NCI-H1105 (cell line): ENCODE measurements around the gene PIGU.
"Not testable (repeated sequence)": the region's sequence is repeated elsewhere in the genome, so short reads cannot be mapped to it uniquely, and the experiment has no call there.

Experiments used
- DNase-seq: peaks from one replicate; lab custom pipeline; 2025; lab: John Stamatoyannopoulos, UW

The PIGU gene

DNA sequence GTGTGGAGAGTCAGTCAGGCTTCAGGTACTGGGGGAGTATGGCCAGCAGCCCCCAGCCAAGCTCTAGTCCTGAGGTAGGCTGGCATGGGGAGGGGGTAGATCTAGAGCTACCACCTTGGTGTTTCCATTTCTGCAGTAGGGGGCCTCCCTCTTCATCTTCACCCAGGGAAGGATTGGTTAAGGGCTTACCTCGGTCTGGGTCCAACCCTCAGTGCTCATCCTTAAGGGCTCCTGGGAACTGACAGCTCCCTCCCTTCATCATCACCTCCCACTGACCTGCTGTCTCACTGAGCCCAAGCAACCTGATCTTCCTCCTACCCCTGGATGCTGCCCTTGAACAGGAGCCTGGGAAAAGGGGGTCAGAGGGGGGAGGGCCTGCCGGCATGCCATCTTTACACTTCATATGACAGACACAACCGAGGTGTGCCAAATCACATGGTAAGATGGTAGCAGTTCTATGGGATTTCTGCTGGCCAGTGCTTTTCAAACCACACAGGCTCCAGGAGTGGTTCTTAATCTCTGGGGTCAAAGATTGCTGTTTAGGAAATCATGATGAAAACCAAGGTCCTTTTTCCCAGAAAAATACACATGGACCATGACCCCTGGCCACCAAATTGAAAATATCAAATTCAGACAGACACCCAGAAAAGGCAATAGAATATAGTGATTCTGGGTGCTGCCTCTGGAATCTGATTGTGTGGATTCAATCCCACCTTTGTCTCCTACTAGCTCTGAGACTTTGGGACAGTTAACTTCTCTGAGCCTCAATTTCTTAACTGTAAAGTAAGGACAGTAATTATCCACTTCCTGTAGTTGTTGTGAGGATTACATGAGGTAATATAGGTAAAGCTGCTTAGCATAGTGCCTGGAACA lies 30.3 kb upstream of the PIGU start:
- DNase-seq = no peak

DNA sequence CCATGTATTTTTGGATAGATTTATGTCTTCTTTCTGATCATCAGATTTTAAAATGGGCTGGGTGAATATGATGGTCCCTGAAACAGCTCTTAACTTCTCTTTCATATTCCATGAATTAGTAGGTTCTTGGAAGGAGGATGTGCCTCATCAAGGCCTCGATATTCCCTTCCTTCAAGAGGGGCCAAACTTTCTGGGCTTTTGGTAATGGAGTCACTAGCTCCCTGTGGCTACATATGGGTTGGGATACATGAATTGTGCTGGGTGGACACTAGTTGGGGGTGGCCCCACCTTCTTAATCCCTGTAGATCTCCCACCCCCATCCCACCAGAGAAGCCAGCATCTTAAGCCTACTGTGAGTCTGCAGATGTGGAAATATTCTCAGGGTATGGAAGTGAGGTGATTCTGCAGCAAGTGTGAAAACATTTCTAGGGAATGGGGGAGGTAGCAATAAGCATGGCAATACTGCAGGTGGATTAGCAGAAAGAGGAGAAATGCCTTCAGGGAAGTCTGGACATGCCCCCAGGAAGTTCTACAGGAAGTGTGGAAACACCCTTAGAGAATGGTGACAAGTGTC lies 29.5 kb upstream of the PIGU start:
- no peak for DNase-seq

DNA sequence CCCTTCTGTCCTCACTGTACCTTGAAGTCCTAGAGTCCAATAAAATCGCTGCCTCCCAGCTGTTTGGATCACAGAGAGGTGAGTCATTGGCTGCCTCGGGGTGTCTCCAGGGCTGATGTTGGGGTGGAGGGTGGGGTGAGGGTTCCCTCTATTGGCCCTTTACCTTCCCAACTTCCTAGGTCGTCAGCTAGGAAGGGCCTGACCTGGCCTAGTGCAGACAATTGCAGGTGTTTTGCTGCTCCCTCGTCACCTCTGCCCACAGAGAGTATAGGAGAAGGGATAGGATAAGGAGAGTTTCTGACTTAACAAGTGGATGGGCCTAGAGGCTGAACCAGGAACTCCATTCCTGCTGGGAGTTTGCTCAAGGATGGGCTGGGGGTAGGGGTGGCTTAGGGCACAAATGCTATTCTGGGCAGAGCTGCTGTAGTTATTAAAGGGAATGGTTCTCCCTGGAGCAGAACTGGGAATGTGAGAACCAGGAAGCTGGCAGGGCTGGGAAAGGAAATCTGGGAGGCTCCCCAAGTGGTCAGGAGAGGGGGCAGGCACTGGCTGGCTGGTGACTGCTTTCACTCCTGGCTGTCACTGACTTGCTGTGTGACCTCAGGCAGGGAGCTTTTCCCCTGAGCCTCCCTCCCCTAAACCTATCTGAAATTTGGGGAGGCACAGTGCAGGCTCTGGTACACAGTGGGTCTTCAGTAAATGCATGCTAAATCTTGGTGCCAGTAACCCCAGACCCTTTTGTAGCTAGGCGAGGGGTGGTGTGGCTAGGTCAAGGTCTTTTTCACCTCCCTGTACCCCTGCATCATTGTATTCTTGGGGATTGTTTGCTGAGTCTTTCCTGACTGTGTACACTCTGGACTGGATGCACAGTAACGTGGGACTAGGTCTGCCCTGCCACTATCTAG lies 28.8 kb upstream of the PIGU start:
- no peak for DNase-seq

DNA sequence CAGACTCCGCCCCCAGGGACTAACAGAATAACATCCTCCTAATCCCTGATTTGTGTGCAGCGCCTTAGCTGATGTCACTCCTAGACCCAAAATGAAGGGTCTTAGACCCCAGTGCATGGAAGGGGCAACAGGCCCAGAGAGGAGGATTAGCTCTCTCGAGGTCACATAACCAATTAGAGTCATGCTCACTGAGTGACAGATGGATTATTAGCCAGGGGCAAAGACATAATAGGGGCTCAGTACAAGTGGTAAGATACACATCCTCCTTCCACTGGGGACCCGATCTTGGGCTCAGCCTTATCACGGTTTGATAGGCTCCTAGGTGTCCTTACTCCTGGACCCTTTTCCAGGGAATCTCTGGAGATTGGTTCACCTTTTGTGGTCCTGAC lies 28.1 kb upstream of the PIGU start:
- no peak for DNase-seq

DNA sequence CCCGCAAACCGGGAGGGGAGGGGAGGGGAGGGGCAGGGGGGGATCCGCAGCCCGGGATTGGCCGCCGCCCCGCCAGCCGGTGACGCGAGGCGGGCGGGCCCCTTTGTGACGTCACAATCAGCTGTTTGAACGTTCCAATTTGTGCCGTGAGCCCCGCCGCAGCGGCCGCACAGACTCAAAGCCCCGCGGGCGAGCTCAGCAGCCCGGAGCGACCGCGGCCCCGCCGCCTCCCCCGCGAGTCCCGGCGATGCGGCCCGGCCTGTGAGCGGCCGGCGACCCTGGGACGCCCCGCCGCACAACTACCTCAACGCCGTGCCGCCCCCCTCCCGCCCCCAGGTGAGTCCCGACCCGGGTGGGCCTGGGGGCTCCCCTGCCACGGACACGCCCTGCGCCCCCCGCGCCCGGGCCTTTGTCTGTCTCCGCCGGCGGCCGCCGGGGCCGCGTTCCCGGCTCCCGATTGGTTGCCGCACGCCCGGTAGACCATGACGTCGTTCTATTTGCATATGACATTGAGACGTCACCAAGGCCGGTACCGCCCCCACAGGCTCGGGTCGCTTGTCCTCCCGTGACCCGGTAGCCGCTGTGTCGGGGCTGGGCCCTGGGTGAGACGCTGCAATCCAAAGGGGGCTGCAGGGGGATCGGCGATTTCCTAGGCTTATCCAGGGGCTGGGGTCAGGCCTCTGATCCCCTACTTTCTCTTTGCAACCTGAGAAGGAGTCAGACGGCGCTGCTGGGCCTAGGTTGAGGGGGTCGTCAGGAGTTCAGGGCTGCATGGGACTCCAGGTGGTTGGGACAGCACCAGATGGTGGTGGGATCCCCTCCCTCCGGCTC lies 27.5 kb upstream of the PIGU start, which contains the start of gene TP53INP2:
Gene TP53INP2 (plus strand): TSS at position 168 of the 831 bp plus-strand sequence. CDS start 4,396 bp downstream, outside the sequence.
- peak; percentile 91 for DNase-seq

DNA sequence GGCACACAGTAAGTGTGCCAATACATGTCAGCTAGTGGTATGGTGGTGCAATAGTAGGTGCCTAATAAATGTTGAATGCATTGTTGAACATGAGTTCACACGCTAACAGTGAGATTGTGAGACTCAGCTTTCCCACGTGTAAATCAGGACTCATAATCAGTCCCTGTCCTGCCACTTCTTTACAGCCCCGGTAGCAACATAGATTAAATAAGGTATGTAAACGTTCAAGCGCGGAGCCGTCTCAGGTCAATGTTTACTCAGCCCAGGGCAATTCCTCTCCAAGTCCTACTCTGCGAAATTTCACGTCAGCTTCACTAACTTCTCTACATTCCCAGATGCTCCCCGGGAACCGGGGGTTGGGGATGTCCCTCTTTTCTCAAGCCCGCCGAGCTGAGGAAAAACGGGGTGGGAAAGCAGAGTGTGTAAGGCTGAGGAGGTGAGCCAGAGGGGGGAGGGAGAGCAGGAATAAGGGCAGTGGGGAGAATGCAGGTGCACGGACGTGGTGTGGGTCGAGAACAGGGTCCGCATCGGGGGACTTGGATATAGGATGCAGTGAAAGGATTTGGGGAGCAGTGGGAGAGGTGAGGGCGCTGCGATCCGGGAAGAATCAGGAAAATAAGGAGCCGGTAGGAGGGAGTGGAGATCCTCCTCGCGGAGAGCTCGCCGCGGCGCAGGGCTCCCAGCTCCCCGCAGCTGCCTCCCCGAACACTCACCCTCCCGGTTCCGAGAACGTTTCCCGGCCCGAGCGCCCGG lies 26.7 kb upstream of the PIGU start:
- no peak for DNase-seq

DNA sequence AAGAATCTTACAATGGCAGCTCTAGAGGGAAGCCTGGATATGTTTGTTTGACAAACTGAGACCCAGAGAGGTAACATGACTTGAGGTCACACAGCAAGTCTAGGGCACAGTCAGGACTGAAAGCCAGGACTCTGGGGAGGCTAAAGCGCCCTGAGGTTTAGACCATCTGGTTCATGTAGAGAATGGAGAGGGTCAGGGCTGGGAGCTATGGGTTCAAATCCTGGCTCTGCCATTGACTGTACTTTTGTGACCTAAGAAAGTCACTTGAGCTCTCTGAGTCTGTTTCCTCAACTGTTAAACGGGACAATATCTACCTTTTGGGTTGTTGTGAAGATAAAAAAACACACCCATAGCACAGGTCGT lies 26.1 kb upstream of the PIGU start:
- no peak for DNase-seq

DNA sequence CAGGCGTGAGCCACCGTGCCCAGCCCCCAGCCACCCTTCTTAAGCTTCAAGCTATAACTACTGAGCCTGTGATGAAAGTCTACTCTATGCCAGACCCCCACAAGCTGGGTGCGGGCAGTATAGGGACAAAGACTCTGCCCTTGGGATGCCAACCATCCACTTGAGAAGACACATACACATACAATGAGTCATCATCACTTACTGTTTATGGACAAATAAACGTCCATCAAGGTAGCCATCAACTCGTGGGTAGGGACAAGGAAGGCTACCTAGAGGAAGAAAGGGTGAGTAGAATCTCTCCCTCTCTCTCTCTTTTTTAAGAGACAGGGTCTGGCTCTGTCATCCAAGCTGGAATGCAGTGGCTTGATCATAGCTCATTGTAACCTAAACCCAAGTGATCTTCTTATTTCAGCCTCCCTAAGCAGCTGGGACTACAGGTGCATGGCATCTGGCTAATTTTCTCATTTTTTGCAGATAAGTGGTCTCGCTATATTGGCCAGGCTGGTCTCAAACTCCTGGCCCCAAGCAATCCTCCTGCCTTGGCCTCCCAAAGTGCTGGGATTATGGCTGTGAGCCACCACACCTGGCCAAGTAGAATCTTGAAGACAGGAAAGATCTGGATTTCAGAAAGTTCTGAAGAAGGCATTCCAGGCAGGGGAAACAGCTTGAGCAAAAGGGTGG lies 24.7 kb upstream of the PIGU start:
- no peak for DNase-seq

DNA sequence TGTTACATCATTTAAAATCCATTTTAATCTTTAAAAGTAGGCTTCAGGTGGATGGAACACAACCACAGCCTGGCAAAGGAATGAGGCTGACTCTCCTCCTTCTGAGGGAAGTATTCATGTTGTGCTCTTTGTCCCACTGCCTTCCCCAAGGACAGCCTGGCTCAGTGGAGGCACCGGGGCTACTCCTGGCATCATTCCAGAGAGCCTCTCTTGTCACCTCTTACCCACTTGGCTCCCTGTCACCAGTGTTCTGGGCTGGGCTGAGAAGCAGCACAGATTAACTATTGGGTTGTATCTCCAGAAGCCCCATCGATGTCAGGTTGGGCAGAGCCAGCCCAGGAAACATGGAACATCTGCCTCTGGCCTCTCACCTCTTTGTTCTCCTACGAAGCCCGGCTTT lies 16.5 kb upstream of the PIGU start:
- DNase-seq = no peak

DNA sequence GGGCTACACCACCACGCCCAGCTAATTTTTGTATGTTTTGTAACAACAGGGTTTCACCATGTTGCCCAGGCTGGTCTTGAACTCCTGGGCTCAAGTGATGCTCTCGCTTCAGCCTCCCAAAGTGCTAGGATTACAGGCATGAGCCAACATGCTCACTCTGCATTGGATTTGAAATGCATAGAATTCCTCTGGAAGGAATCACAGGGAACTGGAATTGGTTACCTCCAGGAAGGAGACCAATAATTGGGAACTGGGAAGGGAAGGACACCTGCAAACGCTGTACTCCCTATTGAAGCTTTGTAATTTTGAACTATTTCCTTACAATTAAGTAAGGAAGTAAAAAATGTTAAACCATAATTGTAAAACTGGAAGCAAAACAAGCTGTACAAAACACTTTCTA lies 14.9 kb upstream of the PIGU start:
- no peak for DNase-seq

DNA sequence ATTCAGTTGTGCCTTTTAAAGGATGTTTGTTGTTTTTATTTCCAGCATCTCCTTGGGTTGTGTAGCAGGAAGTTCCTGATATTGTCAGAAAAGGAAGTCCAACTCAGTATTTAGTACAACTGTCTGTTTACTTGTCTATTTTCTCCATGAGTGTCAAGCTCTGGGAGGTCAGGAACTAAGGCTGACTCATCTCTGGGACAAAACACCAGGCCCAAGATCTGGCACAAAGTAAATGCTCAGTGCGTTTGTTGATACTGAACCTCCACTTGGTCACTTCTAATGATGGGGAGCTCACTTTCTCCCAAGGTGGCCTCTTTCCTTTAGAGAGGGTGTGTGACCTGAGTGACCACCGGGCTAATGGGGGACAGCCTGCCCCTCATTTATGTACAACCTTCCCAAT lies 12.6 kb upstream of the PIGU start:
- no peak for DNase-seq

DNA sequence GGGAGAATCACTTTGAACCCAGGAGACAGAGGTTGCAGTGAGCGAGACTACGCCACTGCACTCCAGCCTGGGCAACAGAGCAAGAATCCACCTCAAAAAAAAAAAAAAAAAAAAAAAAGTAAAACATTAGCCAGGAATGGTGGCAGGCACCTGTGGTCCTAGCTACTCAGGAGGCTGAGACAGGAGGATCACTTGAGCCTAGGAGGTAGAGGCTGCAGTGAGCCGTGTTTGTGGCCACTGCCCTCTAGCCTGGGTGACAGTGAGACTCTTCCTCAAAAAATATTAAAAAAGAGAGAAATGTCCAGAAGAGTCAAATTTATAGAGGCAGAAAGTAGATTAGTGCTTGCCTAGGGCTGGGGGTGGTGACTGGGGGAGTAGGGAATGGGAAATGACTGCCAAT lies 6.8 kb upstream of the PIGU start:
- DNase-seq = no peak

DNA sequence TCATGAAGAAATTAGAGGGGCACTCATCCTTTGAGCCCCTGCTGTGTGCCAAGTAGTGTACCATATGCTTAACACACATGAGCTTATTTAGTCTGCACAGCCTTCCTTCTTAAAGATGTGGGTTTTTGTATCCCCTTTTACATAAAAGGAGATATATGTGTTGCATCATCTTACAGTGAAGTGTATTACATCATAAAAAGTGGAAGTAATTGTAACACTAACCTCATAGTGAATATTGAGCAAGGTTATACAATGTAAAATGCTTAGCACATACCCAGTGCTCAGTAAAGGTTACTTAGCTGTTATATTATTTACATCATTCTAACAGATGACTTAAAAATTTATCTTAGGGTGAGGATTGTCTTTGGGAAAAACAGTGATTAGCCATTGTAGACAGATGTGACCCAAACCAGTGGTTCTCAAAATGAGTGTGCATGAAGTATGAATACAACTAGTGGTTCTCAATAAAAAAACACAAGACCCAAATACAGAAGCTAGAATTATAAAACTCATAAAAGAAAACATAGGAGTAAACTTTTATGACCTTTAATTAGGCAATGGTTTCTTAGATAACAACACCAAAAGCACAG lies 3.8 kb upstream of the PIGU start:
- DNase-seq = no peak

DNA sequence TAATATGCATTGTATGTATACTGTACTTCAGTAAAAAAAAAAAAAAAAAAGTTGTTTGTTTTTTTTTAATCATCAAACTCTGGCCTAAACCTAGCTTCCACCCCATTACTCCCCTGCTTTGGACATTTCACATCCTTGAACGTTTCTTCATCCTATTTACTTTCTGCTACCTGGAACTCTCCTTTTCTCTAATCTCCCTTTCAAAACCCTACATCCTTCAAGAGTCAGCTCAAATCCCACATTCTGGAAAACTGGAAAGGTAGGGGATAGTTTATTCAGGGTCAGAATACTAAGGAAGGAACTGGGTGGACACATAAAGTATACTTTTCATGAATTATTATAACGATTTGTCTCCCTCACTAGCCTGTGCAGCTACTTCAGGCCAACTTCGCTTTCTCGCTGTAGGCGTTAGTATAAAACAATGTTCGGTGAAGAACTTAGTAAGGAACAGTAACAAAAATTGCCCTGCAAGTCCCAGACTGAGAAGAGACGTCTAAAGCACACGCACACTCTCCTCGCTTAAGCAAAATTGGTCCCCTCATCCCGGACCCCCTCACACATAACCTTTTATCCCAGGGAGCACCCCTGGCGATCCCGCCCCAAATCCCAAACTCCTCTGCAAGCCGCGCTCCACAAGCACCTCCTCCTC lies 775 bp downstream of the PIGU start:
- no peak for DNase-seq

DNA sequence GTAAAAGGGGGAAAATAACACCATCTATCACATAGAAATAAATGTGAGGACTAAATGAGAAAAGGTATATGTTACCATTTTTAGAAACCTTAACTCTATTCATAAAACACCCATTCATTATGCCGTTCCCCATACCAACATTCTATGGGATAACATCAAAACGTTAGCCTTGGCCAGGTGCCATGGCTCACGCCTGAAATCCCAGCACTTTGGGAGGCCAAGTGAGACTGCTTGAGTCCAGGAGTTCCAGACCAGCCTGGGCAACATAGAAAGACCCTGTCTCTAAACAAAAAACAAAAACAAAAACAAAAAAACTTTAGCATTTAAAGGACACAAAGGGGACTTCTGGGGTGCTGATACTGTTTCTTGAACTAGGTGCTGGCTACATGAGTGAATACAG lies 1.3 kb downstream of the PIGU start:
- no peak for DNase-seq

DNA sequence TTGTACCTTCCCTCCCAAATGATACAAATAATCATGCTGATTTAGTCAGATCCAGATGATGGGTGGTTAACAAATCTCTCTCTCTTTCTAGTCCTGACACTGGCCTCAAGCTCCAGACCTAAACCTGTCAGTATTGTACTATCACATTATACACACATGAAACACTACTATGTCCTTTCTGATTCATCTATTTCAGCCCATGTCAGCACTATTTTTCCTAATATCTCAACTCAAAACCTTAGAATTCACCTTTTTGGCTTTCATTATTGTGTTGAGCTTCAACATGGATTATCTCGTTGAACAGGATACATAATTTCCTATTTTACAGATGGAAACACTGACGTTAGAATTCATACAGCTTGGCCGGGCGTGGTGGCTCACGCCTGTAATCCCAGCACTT lies 3.5 kb downstream of the PIGU start:
- no peak for DNase-seq

DNA sequence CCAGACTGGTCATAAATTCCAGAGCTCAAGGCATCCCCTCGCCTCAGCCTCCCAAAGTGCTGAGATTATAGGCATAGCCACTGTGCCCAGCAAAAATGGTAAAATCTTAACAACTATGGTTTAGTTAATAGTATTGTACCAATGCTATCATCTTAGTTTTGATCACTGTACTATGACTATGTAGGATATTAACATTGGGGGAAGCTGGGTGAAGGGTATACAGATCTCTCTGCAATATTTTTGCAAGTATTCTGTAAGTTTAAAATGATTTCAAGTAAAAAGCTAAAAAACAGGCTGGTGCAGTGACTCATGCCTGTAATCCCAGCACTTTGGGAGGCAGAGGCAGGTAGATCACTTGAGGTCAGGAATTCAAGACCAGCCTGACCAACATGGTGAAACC lies 7.8 kb downstream of the PIGU start:
- DNase-seq = no peak

DNA sequence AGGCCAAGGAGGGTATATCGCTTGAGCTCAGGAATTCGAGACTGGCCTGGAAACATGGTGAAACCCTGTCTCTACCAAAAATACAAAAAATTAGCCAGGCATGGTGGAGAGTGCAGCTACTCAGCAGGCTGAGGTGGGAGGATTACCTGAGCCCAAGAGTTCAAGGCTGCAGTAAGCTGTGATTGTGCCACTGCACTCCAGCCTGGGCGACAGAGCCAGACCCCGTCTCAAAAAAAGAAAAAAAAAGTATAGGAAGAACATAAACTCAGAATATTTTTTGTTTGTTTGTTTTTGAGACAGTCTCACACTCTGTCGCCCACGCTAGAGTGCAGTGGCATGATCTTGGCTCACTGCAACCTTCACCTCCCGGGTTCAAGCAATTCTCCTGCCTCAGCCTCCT lies 12.1 kb downstream of the PIGU start:
- DNase-seq = not testable (repeated sequence)

DNA sequence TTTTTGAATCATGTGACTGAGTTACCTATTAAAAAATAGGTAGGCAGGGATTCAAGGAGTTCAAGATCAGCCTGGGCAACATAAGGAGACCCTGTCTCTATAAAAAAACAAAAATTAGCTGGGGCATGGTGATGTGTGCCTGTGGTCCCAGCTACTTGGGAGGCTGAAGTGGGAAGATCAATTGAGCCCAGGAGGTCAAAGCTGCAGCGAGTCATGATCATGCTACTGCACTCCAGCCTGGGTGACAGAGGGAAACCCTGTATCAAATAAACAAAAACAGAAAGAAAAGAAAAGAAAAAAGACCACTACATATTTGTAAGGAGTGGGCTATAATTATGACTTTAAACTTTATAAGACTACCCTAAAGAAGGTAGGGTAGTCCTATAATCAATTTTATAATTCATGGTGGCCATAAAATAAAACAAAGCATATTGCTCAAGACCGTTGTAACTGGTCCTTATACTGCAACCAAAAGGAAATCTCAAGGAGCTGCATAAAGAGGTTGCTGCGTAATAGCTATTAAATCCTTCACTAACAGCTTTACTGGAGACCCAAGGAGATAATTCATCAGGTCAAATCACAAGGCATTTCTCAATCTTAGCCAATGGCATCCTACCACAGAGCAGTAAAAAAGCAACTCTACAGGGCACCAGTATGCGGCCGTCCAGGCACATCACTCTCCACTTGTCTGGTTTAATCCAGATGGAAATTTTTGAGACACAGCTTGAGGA lies 13.5 kb downstream of the PIGU start:
- DNase-seq = no peak
